NCI-H2196 treated with DMSO at 0.1 percent for 48 hours (cell line): Measurements from ENCODE around the gene ODC1.
"Not testable (repeated sequence)": the region's sequence is repeated elsewhere in the genome, so short reads cannot be mapped to it uniquely, and the experiment has no call there.

Experiments used
- DNase-seq: peaks from one replicate; lab custom pipeline; 2025; ENCODE audit not compliant: unreplicated experiment; lab: John Stamatoyannopoulos, UW

ODC1 gene

GRCh38 chr2:10453905-10454298 is 5.8 kb upstream of the ODC1 start:
- no peak for DNase-seq

GRCh38 chr2:10452956-10453904 is 5.1 kb upstream of the ODC1 start:
- DNase-seq, result no peak

GRCh38 chr2:10452312-10452711 is 4.2 kb upstream of the ODC1 start:
- peak; percentile 60 for DNase-seq

- no peak for DNase-seq
Observed at GRCh38 chr2:10451819-10452218, 3.7 kb upstream of the ODC1 start.

GRCh38 chr2:10449838-10450691 is 1.9 kb upstream of the ODC1 start:
- no peak for DNase-seq

- DNase-seq, result no peak
Observed at GRCh38 chr2:10449486-10449831, 1.3 kb upstream of the ODC1 start.

- DNase-seq, result peak; percentile 96
Observed at GRCh38 chr2:10448576-10449485, 704 bp upstream of the ODC1 start.

GRCh38 chr2:10447300-10447894 is 730 bp downstream of the ODC1 start:
- DNase-seq, result no peak

- no peak for DNase-seq
Observed at GRCh38 chr2:10446631-10447030, 1.5 kb downstream of the ODC1 start.

- no peak for DNase-seq
Observed at GRCh38 chr2:10444463-10444862, 3.7 kb downstream of the ODC1 start.

GRCh38 chr2:10442469-10443126 is 5.5 kb downstream of the ODC1 start:
- not testable (repeated sequence) for DNase-seq

GRCh38 chr2:10441948-10442347 is 6.2 kb downstream of the ODC1 start:
- no peak for DNase-seq

- DNase-seq, result no peak
Observed at GRCh38 chr2:10440736-10441135, 7.4 kb downstream of the ODC1 start.

GRCh38 chr2:10439971-10440370 is 8.2 kb downstream of the ODC1 start:
- DNase-seq, result no peak

GRCh38 chr2:10439185-10439879 is 8.8 kb downstream of the ODC1 start:
- no peak for DNase-seq

- DNase-seq, result no peak
Observed at GRCh38 chr2:10438688-10439087, 9.4 kb downstream of the ODC1 start.

GRCh38 chr2:10437806-10438205 is 10.3 kb downstream of the ODC1 start:
- no peak for DNase-seq

- no peak for DNase-seq
Observed at GRCh38 chr2:10436583-10437110, 11.5 kb downstream of the ODC1 start.

GRCh38 chr2:10435820-10436204 is 12.3 kb downstream of the ODC1 start:
- no peak for DNase-seq
